HL-60 (cell line): ENCODE data around the gene UBTD1.

Experiments
- DNase-seq, 2 experiments: peaks; one replicate each; pipeline ENCODE4 v3.0.0-alpha.2; 2010 to 2020; ENCODE audit warnings: low read depth in 1 of 2, low spot score in 1 of 2
- H3K27ac ChIP-seq: fragments of 250-450 bp; sonication (Bioruptor Pico); replicated peaks from 2 replicates; pipeline ENCODE4 v1.5.1; 2020; ENCODE audit warnings: mild to moderate bottlenecking, moderate library complexity
- H3K27me3 ChIP-seq: fragments of 250-450 bp; sonication (Bioruptor Pico); 2 replicates; pipeline ENCODE4 v1.5.1; 2021; ENCODE audit warnings: mild to moderate bottlenecking, moderate library complexity; ENCODE audit not compliant: insufficient read depth, poor library complexity, severe bottlenecking
- H3K4me3 ChIP-seq: replicated peaks from 2 replicates; pipeline ENCODE4 v1.5.1; 2011; ENCODE audit warnings: mild to moderate bottlenecking, control low read depth, low read length; ENCODE audit not compliant: insufficient read depth
- GABPA ChIP-seq: IDR thresholded peaks from 2 replicates; pipeline ENCODE4 v1.6.1; 2012; ENCODE audit warnings: low read depth
- POLR2AphosphoS5 ChIP-seq: IDR thresholded peaks from 2 replicates; pipeline ENCODE4 v1.6.1; 2012; ENCODE audit warnings: low read depth
- SPI1 ChIP-seq: IDR thresholded peaks from 2 replicates; pipeline ENCODE4 v1.6.1; 2012; ENCODE audit warnings: low read depth, mild to moderate bottlenecking, borderline replicate concordance
- TF ChIP-seq, protein P1 (sequence below): IDR thresholded peaks from 2 replicates; pipeline ENCODE4 v1.6.1; 2012; ENCODE audit warnings: low read depth; ENCODE audit not compliant: insufficient replicate concordance
- TF ChIP-seq, protein P2 (sequence below): IDR thresholded peaks from one replicate; pipeline ENCODE4 v1.5.1; 2011; ENCODE audit warnings: low read length, control low read depth, inconsistent platforms; ENCODE audit not compliant: insufficient read depth

UBTD1 gene

DNA sequence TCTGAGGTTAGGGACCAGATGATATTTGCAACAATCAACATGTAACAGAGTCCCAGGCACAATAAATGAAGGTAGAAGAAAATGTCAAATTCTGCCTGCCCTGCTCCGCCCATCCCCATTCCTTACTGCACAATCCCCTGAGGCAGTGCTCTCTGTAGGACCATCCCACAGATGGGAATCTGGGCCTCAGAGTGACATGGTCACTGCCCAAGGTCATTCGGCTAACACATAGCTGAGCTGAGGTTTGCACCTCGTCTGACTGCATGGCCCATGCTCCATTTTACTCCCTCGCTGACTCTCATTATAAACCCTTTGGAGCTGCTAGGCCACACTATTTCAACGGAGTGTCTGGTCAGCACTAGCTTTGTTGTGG is 86.7 kb downstream of the UBTD1 start:
- no peak overlapping the region for H3K27ac ChIP-seq
- TF ChIP-seq SPI1, result no peak
- TF ChIP-seq, protein P1, sequence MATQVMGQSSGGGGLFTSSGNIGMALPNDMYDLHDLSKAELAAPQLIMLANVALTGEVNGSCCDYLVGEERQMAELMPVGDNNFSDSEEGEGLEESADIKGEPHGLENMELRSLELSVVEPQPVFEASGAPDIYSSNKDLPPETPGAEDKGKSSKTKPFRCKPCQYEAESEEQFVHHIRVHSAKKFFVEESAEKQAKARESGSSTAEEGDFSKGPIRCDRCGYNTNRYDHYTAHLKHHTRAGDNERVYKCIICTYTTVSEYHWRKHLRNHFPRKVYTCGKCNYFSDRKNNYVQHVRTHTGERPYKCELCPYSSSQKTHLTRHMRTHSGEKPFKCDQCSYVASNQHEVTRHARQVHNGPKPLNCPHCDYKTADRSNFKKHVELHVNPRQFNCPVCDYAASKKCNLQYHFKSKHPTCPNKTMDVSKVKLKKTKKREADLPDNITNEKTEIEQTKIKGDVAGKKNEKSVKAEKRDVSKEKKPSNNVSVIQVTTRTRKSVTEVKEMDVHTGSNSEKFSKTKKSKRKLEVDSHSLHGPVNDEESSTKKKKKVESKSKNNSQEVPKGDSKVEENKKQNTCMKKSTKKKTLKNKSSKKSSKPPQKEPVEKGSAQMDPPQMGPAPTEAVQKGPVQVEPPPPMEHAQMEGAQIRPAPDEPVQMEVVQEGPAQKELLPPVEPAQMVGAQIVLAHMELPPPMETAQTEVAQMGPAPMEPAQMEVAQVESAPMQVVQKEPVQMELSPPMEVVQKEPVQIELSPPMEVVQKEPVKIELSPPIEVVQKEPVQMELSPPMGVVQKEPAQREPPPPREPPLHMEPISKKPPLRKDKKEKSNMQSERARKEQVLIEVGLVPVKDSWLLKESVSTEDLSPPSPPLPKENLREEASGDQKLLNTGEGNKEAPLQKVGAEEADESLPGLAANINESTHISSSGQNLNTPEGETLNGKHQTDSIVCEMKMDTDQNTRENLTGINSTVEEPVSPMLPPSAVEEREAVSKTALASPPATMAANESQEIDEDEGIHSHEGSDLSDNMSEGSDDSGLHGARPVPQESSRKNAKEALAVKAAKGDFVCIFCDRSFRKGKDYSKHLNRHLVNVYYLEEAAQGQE, result no peak
- no peak for TF ChIP-seq GABPA
- no peak for TF ChIP-seq POLR2AphosphoS5
- TF ChIP-seq, protein P2, sequence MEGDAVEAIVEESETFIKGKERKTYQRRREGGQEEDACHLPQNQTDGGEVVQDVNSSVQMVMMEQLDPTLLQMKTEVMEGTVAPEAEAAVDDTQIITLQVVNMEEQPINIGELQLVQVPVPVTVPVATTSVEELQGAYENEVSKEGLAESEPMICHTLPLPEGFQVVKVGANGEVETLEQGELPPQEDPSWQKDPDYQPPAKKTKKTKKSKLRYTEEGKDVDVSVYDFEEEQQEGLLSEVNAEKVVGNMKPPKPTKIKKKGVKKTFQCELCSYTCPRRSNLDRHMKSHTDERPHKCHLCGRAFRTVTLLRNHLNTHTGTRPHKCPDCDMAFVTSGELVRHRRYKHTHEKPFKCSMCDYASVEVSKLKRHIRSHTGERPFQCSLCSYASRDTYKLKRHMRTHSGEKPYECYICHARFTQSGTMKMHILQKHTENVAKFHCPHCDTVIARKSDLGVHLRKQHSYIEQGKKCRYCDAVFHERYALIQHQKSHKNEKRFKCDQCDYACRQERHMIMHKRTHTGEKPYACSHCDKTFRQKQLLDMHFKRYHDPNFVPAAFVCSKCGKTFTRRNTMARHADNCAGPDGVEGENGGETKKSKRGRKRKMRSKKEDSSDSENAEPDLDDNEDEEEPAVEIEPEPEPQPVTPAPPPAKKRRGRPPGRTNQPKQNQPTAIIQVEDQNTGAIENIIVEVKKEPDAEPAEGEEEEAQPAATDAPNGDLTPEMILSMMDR, result no peak
- no peak for DNase-seq
- no peaks in the 10 kb centered on the region for H3K27me3 ChIP-seq
- H3K4me3 ChIP-seq, result no peak overlapping the region

DNA sequence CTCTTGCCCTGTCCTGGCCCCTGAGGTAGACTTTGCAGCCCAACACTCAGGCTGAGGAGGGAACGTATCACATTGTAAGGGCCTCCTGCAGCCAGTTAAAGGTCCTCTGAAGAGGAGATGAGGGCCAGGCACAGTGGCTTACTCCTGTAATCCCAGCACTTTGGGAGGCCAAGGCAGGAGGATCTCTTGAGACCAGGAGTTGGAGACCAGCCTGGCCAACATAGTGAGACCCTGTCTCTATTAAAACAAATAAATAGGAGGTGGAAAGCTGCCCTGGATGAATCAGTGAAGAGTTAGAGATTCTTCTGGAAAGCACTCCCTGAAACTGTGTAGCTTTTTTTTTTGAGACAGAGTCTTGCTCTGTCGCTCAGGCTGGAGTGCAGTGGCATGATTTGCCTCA is 88.5 kb downstream of the UBTD1 start:
- TF ChIP-seq SPI1 (no peak), GABPA (no peak), POLR2AphosphoS5 (no peak)
- TF ChIP-seq, protein P1, result no peak
- TF ChIP-seq, protein P2, result no peak
- no peak for DNase-seq
- Histone ChIP-seq H3K27me3 (no peaks in the 10 kb centered on the region), H3K27ac (no peak overlapping the region), H3K4me3 (no peak overlapping the region)

DNA sequence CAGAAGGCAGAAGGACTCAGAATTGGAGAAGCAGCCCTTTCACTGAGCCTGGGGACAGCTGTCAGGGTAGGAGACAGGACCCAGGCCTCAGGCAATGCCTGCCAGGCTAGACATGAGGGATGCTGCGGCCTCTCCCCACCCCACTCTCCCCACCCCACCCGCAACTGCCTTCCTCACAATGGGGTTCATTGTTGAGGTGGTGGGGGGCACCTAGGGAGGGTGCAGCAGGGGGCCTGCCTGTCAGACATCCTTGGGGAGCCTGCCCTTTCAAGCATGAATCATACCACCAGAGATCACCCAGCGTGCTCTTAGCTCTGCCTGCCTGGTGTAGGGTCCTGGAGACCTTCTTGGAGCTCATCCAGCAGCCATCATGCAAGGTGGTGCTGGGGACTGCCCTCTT is 90.8 kb downstream of the UBTD1 start, which contains the start of gene C10orf62:
C10orf62 (plus strand) TSS at position 243 of the 400 bp plus-strand sequence. CDS start 177 bp downstream, outside the sequence.
- no peak for DNase-seq

More for the DNA sequence above, 90.8 kb downstream of the UBTD1 start, which contains the start of gene C10orf62:
- TF ChIP-seq POLR2AphosphoS5 (no peak), SPI1 (no peak), GABPA (no peak)
- TF ChIP-seq, protein P2, result no peak
- TF ChIP-seq, protein P1, result no peak
- no peak within 1 kb of the TSS for H3K4me3 ChIP-seq
- H3K27me3 ChIP-seq, result no peaks in the 10 kb centered on the region
- H3K27ac ChIP-seq, result no peak within 1 kb of the TSS
